Limb (tissue), 2 donors: Measurements from ENCODE around the gene DCXR.
"Not testable (repeated sequence)": the region's sequence is repeated elsewhere in the genome, so short reads cannot be mapped to it uniquely, and the experiment has no call there.

Experiments used
- DNase-seq, 2 donors: peaks; one replicate each; pipeline ENCODE4 v3.0.0-alpha.2; 2016; ENCODE audit errors: extremely low spot score in 2 of 2

DCXR gene

GRCh38 chr17:82039695-82040299 is 2.3 kb upstream of the DCXR start:
- DNase-seq: no peak

GRCh38 chr17:82038796-82039409 is 1.4 kb upstream of the DCXR start:
- not testable (repeated sequence) for DNase-seq

- no peak for DNase-seq
These were observed 345 bp upstream of the DCXR start for GRCh38 chr17:82037889-82038195.

- DNase-seq: no peak
These were observed 834 bp downstream of the DCXR start for GRCh38 chr17:82036634-82037091.

- DNase-seq: no peak
These were observed 1.4 kb downstream of the DCXR start for GRCh38 chr17:82035956-82036633.

- DNase-seq: no peak
These were observed 2.0 kb downstream of the DCXR start for GRCh38 chr17:82035488-82035887.

- DNase-seq: no peak
These were observed 3.0 kb downstream of the DCXR start for GRCh38 chr17:82034371-82035011.

- no peak for DNase-seq
These were observed 4.0 kb downstream of the DCXR start for GRCh38 chr17:82033359-82034085.

GRCh38 chr17:82031885-82032627 is 5.4 kb downstream of the DCXR start:
- peak in 1 of 2 donors; percentile 59 for DNase-seq

GRCh38 chr17:82031303-82031884 is 6.1 kb downstream of the DCXR start, which contains the start of gene RAC3:
Gene RAC3 (plus strand): TSS chr17:82031678. CDS start chr17:82031762, 84 bp downstream.
- DNase-seq: peak in 1 of 2 donors; percentile 60

GRCh38 chr17:82030470-82031302 is 6.8 kb downstream of the DCXR start:
- peak; percentile 72 to 90 for DNase-seq

- DNase-seq: no peak
These were observed 7.5 kb downstream of the DCXR start for GRCh38 chr17:82029990-82030469.

GRCh38 chr17:82029391-82029790 is 8.1 kb downstream of the DCXR start:
- DNase-seq: no peak

GRCh38 chr17:82028966-82029365 is 8.5 kb downstream of the DCXR start:
- no peak for DNase-seq

- no peak for DNase-seq
These were observed 9.3 kb downstream of the DCXR start for GRCh38 chr17:82028246-82028645.

- no peak for DNase-seq
These were observed 11.9 kb downstream of the DCXR start for GRCh38 chr17:82025401-82026107.

GRCh38 chr17:82024859-82025258 is 12.6 kb downstream of the DCXR start:
- DNase-seq: no peak

- no peak for DNase-seq
These were observed 13.9 kb downstream of the DCXR start for GRCh38 chr17:82023447-82024241.
